Neural cell (in vitro differentiated cells): ENCODE results near the gene CCDC88C.

ENCODE experiments used
- CTCF ChIP-seq: fragments of 450-650 bp; IDR thresholded peaks from 2 replicates; pipeline ENCODE4 v1.5.1; 2014; ENCODE audit warnings: antibody characterized with exemption, mild to moderate bottlenecking, moderate library complexity; ENCODE audit not compliant: poor library complexity, severe bottlenecking
- EP300 ChIP-seq: fragments of 450-650 bp; conservative IDR thresholded peaks from 2 replicates; pipeline ENCODE4 v1.6.1; 2014; ENCODE audit warnings: antibody characterized with exemption, mild to moderate bottlenecking, moderate library complexity; ENCODE audit not compliant: poor library complexity, severe bottlenecking
- EZH2 ChIP-seq: fragments of 200-600, 300-800 bp; shearing (Covaris generic), sonication (generic); IDR thresholded peaks from 2 replicates; pipeline ENCODE4 v1.6.1; 2014; ENCODE audit warnings: antibody characterized with exemption, low read length, borderline replicate concordance, mild to moderate bottlenecking; ENCODE audit not compliant: insufficient read depth, poor library complexity, severe bottlenecking
- REST ChIP-seq: IDR thresholded peaks from 2 replicates; pipeline ENCODE4 v1.6.1; 2012; ENCODE audit warnings: borderline replicate concordance
- SMC3 ChIP-seq: fragments of 450-650 bp; conservative IDR thresholded peaks from 2 replicates; pipeline ENCODE4 v1.6.1; 2014; ENCODE audit warnings: antibody characterized with exemption, mild to moderate bottlenecking, moderate library complexity; ENCODE audit not compliant: poor library complexity
- TAF1 ChIP-seq: IDR thresholded peaks from 2 replicates; pipeline ENCODE4 v1.6.1; 2012; ENCODE audit warnings: low read depth

- TF ChIP-seq EP300 (no peak), CTCF (no peak), SMC3 (no peak), EZH2 (no peak), TAF1 (no peak), REST (no peak)
Observed at GRCh38 chr14:91290986-91291385, 126.6 kb downstream of the CCDC88C start.
